SH-SY5Y (cell line): ENCODE data around the gene ZSCAN25.

ENCODE experiments used
- GATA2 ChIP-seq: IDR thresholded peaks from 2 replicates; pipeline ENCODE4 v1.6.1; 2011; ENCODE audit warnings: mild to moderate bottlenecking, low read depth, low read length
- GATA3 ChIP-seq: IDR thresholded peaks from 2 replicates; pipeline ENCODE4 v1.6.1; 2011; ENCODE audit warnings: low read depth, mild to moderate bottlenecking, low read length, moderate library complexity

DNA sequence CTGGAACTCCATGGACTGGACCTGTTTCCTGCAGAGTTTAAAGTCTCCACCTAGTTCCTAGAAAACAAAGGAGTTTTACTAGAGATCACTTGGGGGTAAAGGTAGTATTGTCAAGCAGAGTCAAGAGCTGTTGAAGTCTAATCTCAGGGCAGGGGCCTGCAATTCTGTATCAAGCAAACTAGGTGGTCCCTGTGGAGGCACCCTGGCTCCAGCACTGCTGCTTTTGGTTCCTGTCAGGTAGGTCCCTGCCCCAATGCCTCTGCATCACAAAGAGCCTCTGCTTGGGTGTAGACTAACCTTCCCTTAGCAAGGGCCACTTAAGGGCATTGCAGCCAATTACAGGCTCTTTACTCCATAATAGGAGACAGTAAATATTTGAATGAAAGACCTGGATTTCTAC lies 22.5 kb downstream of the ZSCAN25 start:
- no peak for TF ChIP-seq GATA3
- TF ChIP-seq GATA2, result no peak
